Measurements from ENCODE around the gene FUT2.

The FUT2 gene

DNA sequence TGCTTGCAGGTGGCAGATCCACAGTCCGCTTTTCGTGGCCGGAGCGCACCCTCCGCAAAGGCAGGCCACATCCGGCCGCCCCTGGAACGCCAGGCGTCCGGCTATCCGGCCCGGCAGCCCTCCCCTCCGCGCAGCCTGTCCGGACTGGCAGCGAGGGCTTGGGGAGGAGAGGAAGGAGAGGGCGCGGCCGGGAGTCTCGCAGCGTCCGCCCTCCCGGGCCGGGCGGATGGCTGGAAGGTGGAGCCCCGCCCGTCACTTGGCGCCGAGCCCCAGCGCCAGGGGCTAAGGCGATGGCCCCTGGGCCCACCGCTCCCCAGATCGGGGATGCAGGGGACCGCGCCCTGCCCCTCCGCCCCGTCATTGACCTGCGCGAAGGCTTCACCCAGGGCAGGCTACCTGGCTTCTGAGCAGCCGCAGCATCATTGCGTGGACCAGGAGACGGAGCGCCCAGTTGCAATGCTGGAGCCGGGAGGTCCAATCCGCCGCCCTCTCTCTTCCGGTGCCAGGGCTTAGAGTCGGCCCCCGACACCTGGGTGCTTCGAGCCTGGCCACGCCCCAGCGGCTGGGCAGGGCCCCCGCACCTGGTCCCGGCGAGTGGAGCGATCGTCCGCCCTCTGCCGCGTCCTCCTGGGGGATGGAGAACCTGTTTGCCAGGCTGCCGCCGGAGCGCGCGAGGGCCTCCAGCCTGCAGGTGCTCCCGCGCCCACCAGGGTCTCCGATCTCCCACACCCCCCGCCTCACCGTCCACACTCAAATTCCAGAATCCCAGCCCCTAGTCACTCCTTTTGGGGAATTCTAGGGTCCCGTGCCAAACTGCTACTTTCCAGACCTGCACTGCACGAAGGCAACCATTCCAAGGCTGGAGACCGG is 57.0 kb downstream of the FUT2 start, which contains the start of gene FUT1:
FUT1 (minus strand) TSS at position 146 of the 870 bp plus-strand sequence. CDS start 1,360 bp downstream, outside the sequence.
- Histone ChIP-seq H3K23ac (ENCODE audit: low read length in 2 of 2) (no peak within 1 kb of the TSS), H3K4me3 (ENCODE audit: insufficient read depth in 1 of 2, low read depth in 1 of 2, low read length in 2 of 2) (no peak within 1 kb of the TSS), H3K9me3 (ENCODE audit: control insufficient read depth, low read length) (no peaks in the 10 kb centered on the region), H2BK12ac (ENCODE audit: low read length in 2 of 2) (peak within 1 kb of the TSS in 1 of 2 experiments; percentile 21), H4K91ac (ENCODE audit: low read length) (no peak within 1 kb of the TSS), H3K4me2 (ENCODE audit: low read length, poor library complexity, severe bottlenecking) (peak within 1 kb of the TSS; percentile 72), H3K79me1 (replicated peaks; ENCODE audit: low read length, poor library complexity, severe bottlenecking) (no peaks in the 10 kb centered on the region), H3K14ac (ENCODE audit: low read length in 2 of 2) (no peak within 1 kb of the TSS), H2BK15ac (ENCODE audit: low read depth, poor library complexity, severe bottlenecking) (no peak within 1 kb of the TSS), H3K4me1 (ENCODE audit: control insufficient read depth, insufficient read depth, low read depth, low read length) (peaks cover 16% of the 10 kb centered on the region), H3K4ac (ENCODE audit: low read depth in 1 of 2, low read length in 2 of 2) (no peak within 1 kb of the TSS), H3K18ac (ENCODE audit: low read depth in 1 of 2, low read length in 2 of 2) (peak within 1 kb of the TSS in 1 of 2 experiments; percentile 18), H3K27ac (ENCODE audit: low read length, poor library complexity, severe bottlenecking) (no peak within 1 kb of the TSS), H3K36me3 (ENCODE audit: control insufficient read depth in 1 of 2, insufficient read depth in 2 of 2, low read depth in 1 of 2, low read length in 2 of 2) (no peaks in the 10 kb centered on the region), H2BK5ac (ENCODE audit: low read depth, low read length, poor library complexity, severe bottlenecking) (no peak within 1 kb of the TSS), H2AK5ac (ENCODE audit: low read length, severe bottlenecking) (no peak within 1 kb of the TSS), H3K27me3 (ENCODE audit: control insufficient read depth in 1 of 2, insufficient read depth in 1 of 2, low read length in 2 of 2) (peaks cover 30 to 62% of the 10 kb centered on the region in 2 experiments), H4K8ac (ENCODE audit: low read length) (peak within 1 kb of the TSS; percentile 55), H2AFZ (ENCODE audit: low read depth, low read length) (peak within 1 kb of the TSS; percentile 3), H3K9ac (ENCODE audit: low read length) (no peak within 1 kb of the TSS), H2BK120ac (ENCODE audit: low read depth, low read length) (no peak within 1 kb of the TSS)
- WGBS = 3% methylated on average over 62 of the region's 73 CpGs
- peak; percentile 39 for DNase-seq

DNA sequence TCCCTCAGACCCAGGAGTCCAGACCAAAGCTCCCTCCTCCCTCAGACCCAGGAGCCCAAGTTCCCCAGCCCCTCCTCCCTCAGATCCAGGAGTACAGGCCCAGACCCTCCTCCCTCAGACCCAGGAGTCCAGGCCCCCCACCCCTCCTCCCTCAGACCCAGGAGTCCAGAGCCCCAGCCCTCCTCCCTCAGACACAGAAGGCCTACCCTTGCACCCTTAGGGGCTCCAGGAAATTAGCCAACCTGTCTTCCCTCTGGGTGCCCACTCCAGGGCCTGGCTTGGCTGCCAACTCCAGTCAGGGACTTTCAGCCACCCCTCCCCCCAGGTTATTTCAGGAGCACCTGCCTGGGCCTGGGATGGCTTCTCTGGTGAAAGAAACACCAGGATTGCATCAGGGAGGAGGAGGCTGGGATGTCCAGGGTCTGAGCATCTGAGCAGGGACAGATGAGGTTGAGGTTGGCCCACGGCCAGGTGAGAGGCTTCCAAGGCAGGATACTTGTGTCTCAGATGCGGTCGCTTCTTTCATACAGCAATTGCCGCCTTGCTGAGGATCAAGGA is 59.4 kb downstream of the FUT2 start, which contains the start of gene FGF21:
FGF21 (plus strand) TSS at position 441 of the 558 bp plus-strand sequence. CDS start 713 bp downstream, outside the sequence.
- no peak within 1 kb of the TSS for H3K4ac ChIP-seq (ENCODE audit: low read depth in 1 of 2, low read length in 2 of 2)
- no peak within 1 kb of the TSS for H3K4me2 ChIP-seq (ENCODE audit: low read length, poor library complexity, severe bottlenecking)
- no peaks in the 10 kb centered on the region for H3K36me3 ChIP-seq (ENCODE audit: control insufficient read depth in 1 of 2, insufficient read depth in 2 of 2, low read depth in 1 of 2, low read length in 2 of 2)
- no peak for DNase-seq
- H4K91ac ChIP-seq (ENCODE audit: low read length) = no peak within 1 kb of the TSS
- H3K4me3 ChIP-seq (ENCODE audit: insufficient read depth in 1 of 2, low read depth in 1 of 2, low read length in 2 of 2) = no peak within 1 kb of the TSS
- no peak within 1 kb of the TSS for H3K27ac ChIP-seq (ENCODE audit: low read length, poor library complexity, severe bottlenecking)
- no peak within 1 kb of the TSS for H2AK5ac ChIP-seq (ENCODE audit: low read length, severe bottlenecking)
- peaks cover 29 to 51% of the 10 kb centered on the region in 2 experiments for H3K27me3 ChIP-seq (ENCODE audit: control insufficient read depth in 1 of 2, insufficient read depth in 1 of 2, low read length in 2 of 2)
- H2BK120ac ChIP-seq (ENCODE audit: low read depth, low read length) = no peak within 1 kb of the TSS
- no peak within 1 kb of the TSS for H2BK12ac ChIP-seq (ENCODE audit: low read length in 2 of 2)
- H4K8ac ChIP-seq (ENCODE audit: low read length) = no peak within 1 kb of the TSS
- WGBS = 92% methylated on average over 4 of the region's 4 CpGs
- H3K14ac ChIP-seq (ENCODE audit: low read length in 2 of 2) = no peak within 1 kb of the TSS
- no peak within 1 kb of the TSS for H3K23ac ChIP-seq (ENCODE audit: low read length in 2 of 2)
- no peak within 1 kb of the TSS for H3K9ac ChIP-seq (ENCODE audit: low read length)
- no peak within 1 kb of the TSS for H3K18ac ChIP-seq (ENCODE audit: low read depth in 1 of 2, low read length in 2 of 2)
- no peaks in the 10 kb centered on the region for H3K9me3 ChIP-seq (ENCODE audit: control insufficient read depth, low read length)
- no peak within 1 kb of the TSS for H2BK15ac ChIP-seq (ENCODE audit: low read depth, poor library complexity, severe bottlenecking)
- H2AFZ ChIP-seq (ENCODE audit: low read depth, low read length) = no peak within 1 kb of the TSS
- no peak within 1 kb of the TSS for H2BK5ac ChIP-seq (ENCODE audit: low read depth, low read length, poor library complexity, severe bottlenecking)
- no peaks in the 10 kb centered on the region for H3K79me1 ChIP-seq (replicated peaks; ENCODE audit: low read length, poor library complexity, severe bottlenecking)
- H3K4me1 ChIP-seq (ENCODE audit: control insufficient read depth, insufficient read depth, low read depth, low read length) = peaks cover 13% of the 10 kb centered on the region
